Embryonic facial prominence (tissue), 1 donor: ENCODE measurements around the gene TBKBP1.
"Not testable (repeated sequence)": the region's sequence is repeated elsewhere in the genome, so short reads cannot be mapped to it uniquely, and the experiment has no call there.

Experiments used
- DNase-seq: peaks from one replicate; pipeline ENCODE4 v3.0.0-alpha.2; 2016; ENCODE audit errors: extremely low spot score

TBKBP1 gene

GRCh38 chr17:47678196-47678595, 15.8 kb upstream of the TBKBP1 start:
- no peak for DNase-seq

DNA sequence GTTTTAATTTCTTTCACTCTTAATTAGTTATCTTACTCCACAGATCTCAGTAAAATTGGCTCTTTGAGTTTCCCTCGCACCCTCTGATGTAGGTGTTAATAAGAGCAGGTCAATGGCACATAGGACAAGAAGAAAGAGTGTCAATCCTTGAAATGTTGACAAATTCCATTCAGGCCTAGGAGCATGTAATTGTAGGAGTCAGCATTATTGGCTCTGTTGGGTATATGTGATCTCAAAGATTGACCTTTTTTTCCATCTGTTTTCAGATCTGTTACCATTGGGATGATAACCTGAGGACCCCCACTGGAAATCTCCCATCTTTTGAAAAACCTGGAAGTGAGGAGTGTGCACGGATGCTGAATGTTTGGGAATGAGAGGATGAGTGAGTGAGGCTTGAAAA, 11.8 kb upstream of the TBKBP1 start:
- no peak for DNase-seq

- not testable (repeated sequence) for DNase-seq
These were observed 11.2 kb upstream of the TBKBP1 start for GRCh38 chr17:47682727-47683126.

DNA sequence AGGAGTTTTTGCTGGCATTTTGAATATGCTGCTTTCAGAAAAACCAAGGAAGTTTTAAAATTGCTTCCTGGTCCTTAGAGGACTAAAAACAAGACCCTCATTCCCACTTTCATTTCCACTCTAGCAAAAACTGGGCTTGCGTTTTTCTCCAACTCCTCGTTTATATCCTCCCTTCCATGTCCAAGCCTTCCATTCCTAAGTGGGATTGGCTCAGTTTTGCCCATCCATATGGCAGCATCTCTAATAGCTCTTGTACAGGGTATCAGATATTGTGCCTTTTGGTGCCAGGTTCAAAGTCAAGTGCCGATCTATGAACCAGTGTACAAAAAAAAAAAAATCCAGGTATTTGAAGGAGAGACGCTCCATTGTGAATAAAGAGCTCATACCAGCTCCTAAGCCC, 9.9 kb upstream of the TBKBP1 start:
- DNase-seq: no peak

DNA sequence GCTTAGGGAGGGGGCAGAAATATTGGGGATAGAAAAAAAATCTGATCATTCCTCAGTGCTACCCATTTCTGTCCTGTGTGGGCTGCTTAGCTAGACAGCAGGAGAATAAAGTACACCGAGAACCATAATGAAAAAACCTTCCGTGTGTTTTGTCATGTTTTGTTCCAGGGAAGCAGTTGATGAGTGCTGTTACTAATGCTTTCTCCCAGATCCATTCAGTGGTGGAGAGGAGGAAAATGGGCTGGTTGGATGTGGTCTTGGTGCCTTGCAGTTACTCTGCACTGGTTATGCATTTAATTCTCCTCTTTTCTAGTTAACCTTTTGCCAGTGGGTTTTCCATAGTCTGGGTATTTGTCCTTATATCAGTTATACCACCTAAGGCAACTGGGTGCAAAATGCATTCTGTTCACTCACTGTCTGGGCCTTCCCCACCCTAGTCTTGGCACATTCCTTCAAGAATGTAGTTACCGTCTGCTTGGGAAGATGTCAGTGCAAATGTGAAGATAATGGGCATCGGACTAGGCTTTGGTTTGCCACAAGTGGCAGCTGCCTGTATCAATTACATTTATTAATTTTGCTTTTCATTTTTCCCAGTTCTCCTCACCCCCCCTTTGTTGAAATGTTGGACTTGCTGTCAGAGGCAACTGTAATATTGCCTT, 9.3 kb upstream of the TBKBP1 start:
- no peak for DNase-seq

- DNase-seq: no peak
These were observed 8.2 kb upstream of the TBKBP1 start for GRCh38 chr17:47685556-47686275.

DNA sequence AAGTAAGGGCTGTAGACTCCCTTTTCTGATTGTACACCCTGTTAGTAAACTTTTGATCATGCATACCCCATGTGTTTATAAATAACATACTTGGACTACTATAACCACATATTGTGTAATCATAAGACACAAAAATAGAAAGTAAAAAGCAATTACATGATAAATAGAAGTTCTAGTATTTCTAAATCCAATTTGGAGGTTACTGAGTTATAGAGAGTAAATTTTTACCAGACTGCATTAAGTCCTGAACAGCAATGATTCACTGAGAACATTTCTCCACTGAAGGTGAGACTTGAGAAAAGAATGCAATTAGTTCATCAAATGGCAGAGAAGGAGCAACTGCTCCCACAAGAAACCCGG, 7.7 kb upstream of the TBKBP1 start:
- no peak for DNase-seq

- DNase-seq: no peak
These were observed 7.2 kb upstream of the TBKBP1 start for GRCh38 chr17:47686664-47687327.

DNA sequence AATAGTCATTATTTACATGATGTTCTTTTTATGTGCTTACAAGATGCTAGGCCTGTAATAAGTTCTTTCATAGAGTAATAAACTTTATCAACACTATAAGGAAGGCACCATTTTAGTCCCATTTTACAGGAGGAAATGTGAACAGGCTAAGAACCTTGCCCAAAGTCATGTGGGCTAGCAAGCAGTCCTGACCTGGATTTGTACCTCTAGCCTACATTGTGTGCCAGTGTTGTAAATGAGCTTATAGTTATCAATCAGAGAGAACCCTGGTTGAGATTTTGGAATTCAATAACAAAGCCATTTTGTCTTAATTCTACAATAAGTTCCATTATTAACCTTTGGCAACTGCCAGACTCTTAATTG, 6.7 kb upstream of the TBKBP1 start:
- no peak for DNase-seq

GRCh38 chr17:47687748-47688147, 6.2 kb upstream of the TBKBP1 start:
- no peak for DNase-seq

GRCh38 chr17:47690121-47690520, 3.8 kb upstream of the TBKBP1 start:
- DNase-seq: no peak

DNA sequence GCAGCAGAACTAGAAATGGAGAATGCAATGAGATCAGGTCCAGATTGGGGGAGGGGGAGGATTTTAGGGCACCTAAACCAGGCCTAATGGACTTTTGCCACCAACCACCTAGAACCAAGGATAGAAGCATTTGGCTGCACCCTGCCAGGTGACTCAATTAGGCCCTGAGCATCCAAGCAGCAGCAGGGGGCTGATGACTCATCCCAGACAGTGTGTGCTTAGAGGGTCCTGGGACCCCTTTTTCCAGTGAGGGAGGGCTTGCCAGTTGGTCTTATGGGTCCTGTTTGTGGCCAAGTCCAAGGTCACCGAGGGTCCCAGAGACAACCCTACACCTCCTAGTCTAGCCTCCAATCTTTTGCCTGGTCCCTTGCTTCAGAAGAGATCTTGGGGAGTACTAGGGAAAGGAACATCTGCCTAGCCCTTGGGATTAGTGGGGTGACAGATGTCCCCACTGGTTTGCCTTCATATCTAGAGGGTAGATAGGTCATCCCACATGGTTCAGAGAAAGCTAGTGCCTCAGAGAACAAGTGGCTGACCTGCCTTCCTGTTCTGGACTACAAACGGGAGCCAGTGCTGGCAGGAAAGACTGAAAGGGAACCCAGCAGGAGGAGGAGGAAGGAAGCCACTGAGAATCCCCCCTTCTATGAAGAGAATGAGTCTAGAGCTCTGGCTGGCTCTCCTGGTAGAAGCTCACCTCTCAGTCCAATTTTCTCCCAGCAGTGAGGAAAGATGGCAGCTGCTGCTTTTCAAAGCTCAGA, 1.6 kb upstream of the TBKBP1 start:
- DNase-seq: no peak

- no peak for DNase-seq
These were observed 848 bp upstream of the TBKBP1 start for GRCh38 chr17:47692895-47693730.

- DNase-seq: peak; percentile 21
These were observed 844 bp downstream of the TBKBP1 start for GRCh38 chr17:47694581-47695428.

DNA sequence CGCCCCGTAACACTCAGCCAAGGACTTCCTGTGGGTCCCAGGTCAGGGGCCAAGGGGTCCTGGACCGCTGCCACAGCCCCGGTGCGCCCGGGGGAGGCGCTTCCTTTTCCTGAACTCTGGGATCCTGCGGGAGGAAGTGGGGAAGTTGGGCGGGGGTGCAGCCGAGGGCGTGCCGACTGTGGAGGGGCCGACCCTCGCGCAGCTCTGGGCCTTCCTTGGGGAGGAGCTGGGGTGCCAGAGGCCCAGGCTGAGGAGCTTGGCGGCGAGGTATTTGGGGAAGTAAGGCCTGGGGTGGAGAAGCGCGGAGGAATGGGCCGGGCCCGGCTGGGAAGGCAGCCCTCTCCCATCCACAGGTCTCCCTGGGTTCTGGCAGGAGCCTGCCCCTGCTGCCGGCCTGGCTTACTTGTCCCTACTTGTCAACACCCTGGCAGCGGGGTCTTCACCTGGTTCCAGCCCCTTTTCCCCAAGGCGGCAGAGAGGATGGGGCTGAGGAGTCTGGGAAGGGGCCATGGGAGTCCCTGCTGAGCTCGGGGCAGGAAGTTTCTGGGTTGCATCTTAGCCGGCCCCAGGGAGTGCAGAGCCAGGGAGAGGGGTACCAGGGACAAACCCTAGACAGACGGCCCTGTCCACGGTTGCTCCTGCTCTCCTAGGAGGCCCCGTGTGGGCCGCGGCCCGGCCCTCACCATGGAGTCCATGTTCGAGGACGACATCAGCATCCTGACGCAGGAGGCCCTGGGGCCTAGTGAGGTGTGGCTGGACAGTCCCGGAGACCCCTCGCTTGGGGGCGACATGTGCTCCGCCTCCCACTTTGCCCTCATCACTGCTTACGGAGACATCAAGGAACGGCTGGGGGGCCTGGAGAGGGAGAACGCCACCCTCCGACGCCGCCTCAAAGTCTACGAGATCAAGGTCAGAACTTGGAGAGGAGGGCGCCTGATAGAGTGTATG, 1.7 kb downstream of the TBKBP1 start:
- no peak for DNase-seq

DNA sequence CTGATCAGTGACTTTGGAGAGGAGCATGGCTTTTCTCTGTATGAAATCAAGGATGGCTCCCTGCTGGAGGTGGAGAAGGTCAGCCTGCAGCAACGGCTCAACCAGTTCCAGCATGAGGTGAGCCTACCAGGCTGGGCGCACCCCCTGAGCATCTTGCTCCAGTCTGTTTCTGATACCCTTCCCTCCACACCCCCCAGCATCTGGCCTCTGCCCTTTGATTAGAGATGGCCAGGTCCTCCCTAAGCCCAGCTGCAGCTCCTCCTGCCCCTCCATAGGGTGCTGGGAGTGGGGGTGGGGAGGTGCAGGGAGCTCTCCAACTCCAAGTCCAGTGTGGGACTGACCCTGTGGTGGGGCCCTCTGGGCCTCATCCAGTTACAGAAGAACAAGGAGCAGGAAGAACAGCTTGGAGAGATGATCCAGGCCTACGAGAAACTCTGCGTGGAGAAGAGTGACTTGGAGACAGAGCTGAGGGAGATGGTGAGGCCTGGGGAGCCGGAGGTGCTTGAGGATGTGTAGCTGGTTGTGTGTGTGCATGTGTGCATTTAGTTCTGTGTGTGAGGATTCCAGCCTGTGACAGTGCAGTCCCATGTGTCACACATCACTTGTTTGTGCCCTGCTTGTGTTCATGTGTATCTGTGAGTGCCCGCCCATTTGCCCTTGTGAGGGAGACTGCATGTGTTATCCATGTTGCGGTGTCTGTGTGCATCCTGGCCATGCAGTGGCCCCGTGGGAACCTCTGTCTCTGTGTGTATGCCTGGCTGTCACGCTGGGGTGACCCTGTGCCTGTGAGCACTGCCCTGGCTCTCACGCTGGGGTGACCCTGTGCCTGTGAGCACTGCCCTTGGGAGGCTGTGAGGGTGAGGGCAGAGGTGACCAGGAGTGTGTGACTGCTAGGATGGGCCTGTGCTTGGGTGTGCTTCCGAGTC, 3.0 kb downstream of the TBKBP1 start:
- DNase-seq: no peak

- no peak for DNase-seq
These were observed 4.1 kb downstream of the TBKBP1 start for GRCh38 chr17:47697906-47698711.
